ENCODE results near the gene KRT24. TPM values are rescaled to one million over a fixed set of nuclear protein-coding genes. Genes with fewer than 3 reads are reported as not detected.

KRT24 gene
- total and polyA plus RNA-seq, 5 donors = 0.16 TPM; not detected in 4

DNA sequence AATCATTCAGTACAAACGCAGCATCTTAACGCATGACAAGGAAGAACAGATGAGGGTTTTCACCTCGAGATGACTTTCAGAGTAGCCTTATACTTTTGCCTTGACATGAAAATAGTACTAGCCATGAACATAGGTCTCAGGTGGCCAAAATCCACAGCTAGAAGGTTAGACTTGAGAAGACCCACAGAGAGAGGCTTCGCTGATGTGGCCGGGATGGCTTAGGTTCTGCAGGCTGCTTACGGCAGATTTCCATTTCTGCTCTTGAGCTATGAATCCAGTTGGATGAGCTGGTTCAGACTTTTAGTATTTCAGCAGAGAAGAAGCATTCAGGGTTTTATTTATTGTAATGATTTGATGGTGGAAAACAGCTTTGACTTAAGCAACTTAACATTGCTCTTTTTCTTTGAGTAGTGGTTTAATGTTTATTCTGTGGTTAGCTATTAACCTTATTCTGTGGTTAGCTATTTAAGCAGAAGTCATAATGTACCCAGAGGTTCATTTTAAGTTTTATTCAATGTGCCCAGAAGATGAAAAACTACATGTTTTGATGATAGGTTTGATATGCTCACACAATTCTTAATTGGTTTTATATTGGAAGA is 7.6 kb downstream of the KRT24 start:
- DNase-seq (no peak), ATAC-seq (no peak)
- H3K9me3 ChIP-seq (ENCODE audit: control insufficient read depth, low read length) = no peaks in the 10 kb centered on the region
- 91% methylated on average over 6 of the region's 6 CpGs for WGBS
- peaks cover 2% of the 10 kb centered on the region for H3K4me1 ChIP-seq (ENCODE audit: control insufficient read depth, insufficient read depth, low read length)
- intact Hi-C loops (cut with DNase I) = no loop called here
- no peak overlapping the region for H3K4me3 ChIP-seq (ENCODE audit: low read length)
- H3K27ac ChIP-seq (ENCODE audit: low read length) = no peak overlapping the region
- H3K27me3 ChIP-seq (ENCODE audit: control insufficient read depth, insufficient read depth) = no peaks in the 10 kb centered on the region

- intact Hi-C loops (cut with DNase I) = no loop called here
- H3K27me3 ChIP-seq (ENCODE audit: control insufficient read depth, insufficient read depth) = no peaks in the 10 kb centered on the region
- H3K27ac ChIP-seq (ENCODE audit: low read length) = no peak overlapping the region
- 84% methylated on average over 9 of the region's 9 CpGs for WGBS
- H3K4me3 ChIP-seq (ENCODE audit: low read length) = no peak overlapping the region
- ATAC-seq (no peak), DNase-seq (no peak)
- peaks cover 2% of the 10 kb centered on the region for H3K4me1 ChIP-seq (ENCODE audit: control insufficient read depth, insufficient read depth, low read length)
- no peaks in the 10 kb centered on the region for H3K9me3 ChIP-seq (ENCODE audit: control insufficient read depth, low read length)
Observed at GRCh38 chr17:40694584-40694983, 9.0 kb downstream of the KRT24 start.

DNA sequence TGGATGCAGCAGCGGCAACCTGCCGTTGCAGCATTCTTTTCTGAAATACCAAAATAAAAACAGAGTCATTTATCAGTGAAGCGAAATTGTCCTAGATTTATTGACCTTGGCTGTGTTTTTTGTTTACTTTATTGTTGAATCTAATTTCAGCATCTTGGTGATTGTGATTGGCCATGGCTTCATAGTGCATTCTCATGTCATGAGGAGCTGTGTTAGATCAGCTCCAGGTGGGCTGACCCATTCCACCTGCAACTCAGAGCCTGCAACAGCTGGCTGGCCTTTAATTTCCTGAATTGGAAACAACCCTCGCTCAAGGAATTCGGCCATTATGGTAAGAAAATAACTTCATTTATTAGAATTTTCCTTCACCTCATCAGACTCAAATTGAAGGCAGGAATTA is 16.4 kb downstream of the KRT24 start:
- Histone ChIP-seq H3K27me3 (ENCODE audit: control insufficient read depth, insufficient read depth) (no peaks in the 10 kb centered on the region), H3K9me3 (ENCODE audit: control insufficient read depth, low read length) (no peaks in the 10 kb centered on the region), H3K27ac (ENCODE audit: low read length) (no peak overlapping the region), H3K4me3 (ENCODE audit: low read length) (no peak overlapping the region), H3K4me1 (ENCODE audit: control insufficient read depth, insufficient read depth, low read length) (no peaks in the 10 kb centered on the region)
- intact Hi-C loops (cut with DNase I) = no loop called here
- DNase-seq (no peak), ATAC-seq (no peak)
- 87% methylated on average over 5 of the region's 5 CpGs for WGBS

DNA sequence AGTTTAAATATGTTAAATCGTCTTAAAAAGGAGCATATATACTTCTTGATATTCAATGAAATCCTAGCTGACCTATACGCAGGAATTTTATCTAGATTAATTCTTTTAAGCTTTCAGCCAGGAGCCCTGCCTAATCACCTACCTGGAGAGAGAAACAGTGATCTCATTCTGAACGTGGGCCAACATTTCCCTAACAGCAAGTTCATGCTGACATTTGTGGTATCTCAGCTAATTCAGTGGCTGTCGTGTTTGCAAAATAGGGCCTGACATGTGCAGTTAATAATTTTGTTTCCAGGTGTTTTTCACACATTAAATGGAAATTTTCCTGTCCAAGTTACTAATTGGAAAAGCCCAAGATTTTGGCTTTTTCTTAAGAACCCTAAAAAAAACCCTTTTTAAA is 17.4 kb downstream of the KRT24 start:
- intact Hi-C loops (cut with DNase I) = no loop called here
- no peak for ATAC-seq
- H3K27me3 ChIP-seq (ENCODE audit: control insufficient read depth, insufficient read depth) = no peaks in the 10 kb centered on the region
- no peak for DNase-seq
- H3K27ac ChIP-seq (ENCODE audit: low read length) = no peak overlapping the region
- no peaks in the 10 kb centered on the region for H3K9me3 ChIP-seq (ENCODE audit: control insufficient read depth, low read length)
- no peaks in the 10 kb centered on the region for H3K4me1 ChIP-seq (ENCODE audit: control insufficient read depth, insufficient read depth, low read length)
- 45% methylated on average over 4 of the region's 4 CpGs for WGBS
- no peak overlapping the region for H3K4me3 ChIP-seq (ENCODE audit: low read length)

DNA sequence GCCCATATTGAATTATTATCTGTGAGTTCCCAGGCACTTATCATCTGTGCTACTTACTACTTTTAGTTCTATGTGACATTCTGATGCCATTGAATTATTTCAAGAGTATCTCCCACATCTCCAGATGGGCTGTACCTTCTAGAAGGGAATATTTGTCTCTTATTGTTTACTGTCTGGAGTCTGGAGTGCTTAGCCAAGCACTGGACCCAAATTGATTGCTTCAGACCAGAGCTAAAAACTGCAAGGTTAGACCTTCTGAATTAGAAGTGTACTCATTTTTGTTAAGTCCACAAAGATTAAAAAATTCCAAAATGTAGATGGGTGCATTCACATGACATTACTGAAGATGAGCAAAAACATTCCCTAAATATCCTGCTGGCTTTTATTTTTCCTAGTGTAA is 22.6 kb downstream of the KRT24 start:
- no peak for DNase-seq
- H3K4me3 ChIP-seq (ENCODE audit: low read length) = no peak overlapping the region
- no peaks in the 10 kb centered on the region for H3K9me3 ChIP-seq (ENCODE audit: control insufficient read depth, low read length)
- no peak overlapping the region for H3K27ac ChIP-seq (ENCODE audit: low read length)
- intact Hi-C loops (cut with DNase I) = no loop called here
- H3K4me1 ChIP-seq (ENCODE audit: control insufficient read depth, insufficient read depth, low read length) = no peaks in the 10 kb centered on the region
- no peak for ATAC-seq
- no peaks in the 10 kb centered on the region for H3K27me3 ChIP-seq (ENCODE audit: control insufficient read depth, insufficient read depth)

DNA sequence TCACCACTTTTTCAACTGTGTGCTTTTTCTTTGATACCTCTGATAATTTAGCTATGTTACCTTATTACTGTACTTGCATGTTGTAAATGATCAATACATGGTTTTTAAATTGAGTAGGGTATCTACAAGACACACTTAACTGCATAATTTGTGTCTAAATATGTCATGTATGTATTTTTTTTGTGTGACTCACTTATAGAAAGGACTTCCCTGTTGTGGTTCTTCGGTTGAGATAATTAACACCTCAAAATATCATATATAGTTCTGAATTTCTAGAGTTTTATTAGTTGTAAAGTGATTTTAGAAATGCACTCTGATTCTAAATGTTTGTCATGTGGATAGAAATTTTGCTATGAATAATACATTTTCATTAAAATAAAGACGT is 24.0 kb downstream of the KRT24 start:
- WGBS = 78% methylated on average over 2 of the region's 2 CpGs
- ATAC-seq = no peak

DNA sequence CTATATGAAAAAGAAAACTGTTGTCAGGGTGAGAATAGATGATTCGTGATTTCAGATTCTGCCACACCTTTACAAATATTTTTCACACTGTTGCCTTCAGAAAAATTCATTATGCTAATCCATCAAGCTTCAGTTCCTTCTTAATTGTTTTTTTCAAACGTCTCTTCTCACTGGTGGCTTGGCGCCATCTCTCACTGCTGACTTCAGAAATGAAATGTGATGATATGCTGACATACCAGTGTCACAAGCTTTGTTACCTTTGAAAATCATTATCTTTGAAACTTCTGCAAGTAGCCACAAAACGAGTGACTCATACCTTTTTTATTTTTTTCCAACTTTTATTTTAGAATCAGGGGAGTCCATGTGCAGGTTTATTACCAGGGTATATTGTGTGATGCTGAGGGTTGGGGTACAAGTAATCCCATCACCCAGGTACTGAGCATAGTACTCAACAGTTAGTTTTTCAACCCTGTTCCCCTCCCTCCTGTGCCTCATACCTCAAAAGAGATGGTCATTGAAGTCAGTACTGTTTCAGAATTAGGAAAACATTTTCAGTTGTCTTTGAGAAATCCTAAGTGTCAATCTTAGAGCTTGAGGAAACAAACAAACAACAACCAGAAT is 24.5 kb downstream of the KRT24 start:
- H3K4me3 ChIP-seq (ENCODE audit: low read length) = no peak overlapping the region
- 43% methylated on average over 4 of the region's 4 CpGs for WGBS
- ATAC-seq = no peak
- DNase-seq = no peak
- no peaks in the 10 kb centered on the region for H3K27me3 ChIP-seq (ENCODE audit: control insufficient read depth, insufficient read depth)
- no peak overlapping the region for H3K27ac ChIP-seq (ENCODE audit: low read length)
- no peaks in the 10 kb centered on the region for H3K4me1 ChIP-seq (ENCODE audit: control insufficient read depth, insufficient read depth, low read length)
- intact Hi-C loops (cut with DNase I) = no loop called here
- H3K9me3 ChIP-seq (ENCODE audit: control insufficient read depth, low read length) = no peaks in the 10 kb centered on the region

More for the DNA sequence above, 24.0 kb downstream of the KRT24 start:
- Histone ChIP-seq H3K4me1 (ENCODE audit: control insufficient read depth, insufficient read depth, low read length) (no peaks in the 10 kb centered on the region), H3K4me3 (ENCODE audit: low read length) (no peak overlapping the region), H3K27me3 (ENCODE audit: control insufficient read depth, insufficient read depth) (no peaks in the 10 kb centered on the region), H3K9me3 (ENCODE audit: control insufficient read depth, low read length) (no peaks in the 10 kb centered on the region), H3K27ac (ENCODE audit: low read length) (no peak overlapping the region)
- DNase-seq = no peak
- intact Hi-C loops (cut with DNase I) = no loop called here

DNA sequence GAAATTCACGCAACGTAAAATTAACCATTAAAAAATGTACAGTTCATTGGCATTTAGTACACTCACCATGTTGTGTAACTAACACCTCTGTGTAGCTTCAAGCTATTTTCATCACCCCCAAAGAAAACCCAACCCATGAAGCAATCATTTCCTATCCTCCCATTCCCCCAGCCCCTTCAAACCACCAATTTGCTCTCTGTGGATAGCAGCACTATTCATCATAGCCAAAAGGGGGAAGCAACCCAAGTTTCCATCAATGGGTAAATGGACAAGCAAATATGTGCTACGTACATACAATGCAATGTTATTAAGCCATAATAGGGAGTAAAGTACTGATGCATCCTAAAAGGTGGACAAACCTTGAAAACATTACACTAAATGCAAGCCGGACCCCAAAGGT is 27.6 kb downstream of the KRT24 start:
- no peak for ATAC-seq
- Histone ChIP-seq H3K4me3 (ENCODE audit: low read length) (no peak overlapping the region), H3K27me3 (ENCODE audit: control insufficient read depth, insufficient read depth) (no peaks in the 10 kb centered on the region), H3K27ac (ENCODE audit: low read length) (no peak overlapping the region), H3K9me3 (ENCODE audit: control insufficient read depth, low read length) (no peaks in the 10 kb centered on the region), H3K4me1 (ENCODE audit: control insufficient read depth, insufficient read depth, low read length) (no peaks in the 10 kb centered on the region)
- WGBS = 86% methylated on average over 4 of the region's 4 CpGs
- no peak for DNase-seq
- intact Hi-C loops (cut with DNase I) = no loop called here

GRCh38 chr17:40672654-40673053 is 30.9 kb downstream of the KRT24 start:
- 90% methylated on average over 2 of the region's 2 CpGs for WGBS
- Histone ChIP-seq H3K4me3 (ENCODE audit: low read length) (no peak overlapping the region), H3K4me1 (ENCODE audit: control insufficient read depth, insufficient read depth, low read length) (no peaks in the 10 kb centered on the region), H3K27me3 (ENCODE audit: control insufficient read depth, insufficient read depth) (no peaks in the 10 kb centered on the region), H3K9me3 (ENCODE audit: control insufficient read depth, low read length) (no peaks in the 10 kb centered on the region), H3K27ac (ENCODE audit: low read length) (no peak overlapping the region)
- DNase-seq = no peak
- intact Hi-C loops (cut with DNase I) = no loop called here
- ATAC-seq = no peak

- Histone ChIP-seq H3K27ac (ENCODE audit: low read length) (no peak overlapping the region), H3K9me3 (ENCODE audit: control insufficient read depth, low read length) (no peaks in the 10 kb centered on the region), H3K4me3 (ENCODE audit: low read length) (no peak overlapping the region), H3K4me1 (ENCODE audit: control insufficient read depth, insufficient read depth, low read length) (no peaks in the 10 kb centered on the region), H3K27me3 (ENCODE audit: control insufficient read depth, insufficient read depth) (no peaks in the 10 kb centered on the region)
- no peak for DNase-seq
- 53% methylated on average over 4 of the region's 4 CpGs for WGBS
- intact Hi-C loops (cut with DNase I) = no loop called here
- ATAC-seq = no peak
Observed at GRCh38 chr17:40671282-40671681, 32.3 kb downstream of the KRT24 start.

- Histone ChIP-seq H3K4me1 (ENCODE audit: control insufficient read depth, insufficient read depth, low read length) (no peaks in the 10 kb centered on the region), H3K4me3 (ENCODE audit: low read length) (no peak overlapping the region), H3K9me3 (ENCODE audit: control insufficient read depth, low read length) (no peaks in the 10 kb centered on the region), H3K27me3 (ENCODE audit: control insufficient read depth, insufficient read depth) (no peaks in the 10 kb centered on the region), H3K27ac (ENCODE audit: low read length) (no peak overlapping the region)
- ATAC-seq (no peak), DNase-seq (no peak)
- intact Hi-C loops (cut with DNase I) = no loop called here
Observed at GRCh38 chr17:40666331-40666730, 37.2 kb downstream of the KRT24 start.
